ENCODE results near the gene CCDC33. TPM values are rescaled to one million over a fixed set of nuclear protein-coding genes. Genes with fewer than 3 reads are reported as not detected.
A peak's percentile ranks its signal among the peaks of the same experiment; 100 is the strongest.

CCDC33 gene
- total RNA-seq, 1 experiment from 2014 or later, result 1.2 TPM

GRCh38 chr15:74202452-74203401, 33.4 kb upstream of the CCDC33 start, which contains the start of gene STRA6:
TSS of gene STRA6 (minus strand) at chr15:74202787. CDS start at chr15:74202267, 520 bp downstream.
- H3K27ac ChIP-seq, result peak within 1 kb of the TSS; percentile 33
- H3K4me1 ChIP-seq, result peaks cover 59% of the 10 kb centered on the region
- H3K36me3 ChIP-seq, result no peaks in the 10 kb centered on the region
- H3K4me3 ChIP-seq, result peak within 1 kb of the TSS; percentile 34
- peak; percentile 61 to 68 for DNase-seq
- H3K27me3 ChIP-seq, result no peaks in the 10 kb centered on the region
- no peaks in the 10 kb centered on the region for H3K9me3 ChIP-seq (replicated peaks)

DNA sequence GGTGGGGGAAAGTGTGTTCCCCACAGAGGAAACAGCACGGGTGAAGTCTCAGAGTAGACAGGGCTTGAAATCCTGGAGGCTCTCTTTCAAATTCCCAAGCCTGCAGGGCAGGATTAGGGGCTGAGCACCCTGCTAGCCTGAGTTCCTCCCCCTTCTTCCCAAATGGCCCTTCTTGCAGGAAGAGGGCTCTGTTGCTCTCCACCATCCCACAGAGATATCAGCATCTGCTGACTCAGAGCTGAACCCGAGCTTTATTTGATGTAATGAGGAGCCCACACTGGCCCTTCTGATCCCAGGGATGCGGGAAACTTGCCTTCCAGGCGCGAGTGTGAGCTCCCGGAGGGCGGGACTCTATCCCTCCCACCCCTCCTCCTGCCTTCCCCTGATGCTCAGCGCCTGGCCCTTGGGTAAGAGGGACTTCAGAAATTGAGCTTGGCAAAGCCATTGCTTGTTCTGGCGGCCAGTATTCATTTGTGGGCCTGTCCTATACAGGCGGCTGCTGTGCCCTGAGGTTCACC, 32.2 kb upstream of the CCDC33 start:
- peak overlapping the region; percentile 33 for H3K27ac ChIP-seq
- DNase-seq, result peak; percentile 91 to 96
- H3K9me3 ChIP-seq (replicated peaks), result no peaks in the 10 kb centered on the region
- no peaks in the 10 kb centered on the region for H3K36me3 ChIP-seq
- peaks cover 63% of the 10 kb centered on the region for H3K4me1 ChIP-seq
- no peaks in the 10 kb centered on the region for H3K27me3 ChIP-seq
- H3K4me3 ChIP-seq, result peak overlapping the region; percentile 34

- H3K4me1 ChIP-seq, result peaks cover 69% of the 10 kb centered on the region
- H3K27ac ChIP-seq, result no peak overlapping the region
- no peak overlapping the region for H3K4me3 ChIP-seq
- no peaks in the 10 kb centered on the region for H3K9me3 ChIP-seq (replicated peaks)
- H3K27me3 ChIP-seq, result no peaks in the 10 kb centered on the region
- DNase-seq, result no peak
- no peaks in the 10 kb centered on the region for H3K36me3 ChIP-seq
Measured at GRCh38 chr15:74205582-74205947, 30.6 kb upstream of the CCDC33 start.

DNA sequence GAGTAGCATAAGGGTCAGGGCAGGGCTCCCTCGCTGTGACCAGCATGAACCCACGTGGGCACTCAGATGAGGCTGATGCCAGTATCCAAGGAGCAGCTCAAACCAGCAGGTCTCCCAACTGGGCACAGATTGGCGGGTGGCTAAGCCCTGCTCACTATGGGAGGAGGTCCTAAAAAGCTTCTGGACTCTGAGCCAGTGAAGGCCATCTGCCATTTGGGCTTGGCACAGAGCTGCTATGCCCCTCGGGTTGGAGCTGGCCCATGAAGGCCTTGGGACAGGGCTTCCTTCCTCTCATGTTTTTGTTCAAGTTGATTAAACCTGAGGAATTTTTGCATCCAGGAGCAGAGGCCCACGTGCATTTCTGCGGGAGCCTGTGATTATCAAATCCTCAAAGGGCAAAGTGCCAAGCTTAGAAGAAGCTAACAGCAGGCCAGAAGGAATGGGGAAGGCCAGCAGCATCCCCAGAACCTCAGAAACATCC, 29.3 kb upstream of the CCDC33 start:
- Histone ChIP-seq H3K27me3 (no peaks in the 10 kb centered on the region), H3K27ac (peak overlapping the region; percentile 80; the same call in 1 of the 2 replicates), H3K36me3 (no peaks in the 10 kb centered on the region), H3K9me3 (replicated peaks) (no peaks in the 10 kb centered on the region), H3K4me3 (peak overlapping the region; percentile 58), H3K4me1 (peaks cover 60% of the 10 kb centered on the region)
- peak in 1 of 2 experiments; percentile 51 for DNase-seq

DNA sequence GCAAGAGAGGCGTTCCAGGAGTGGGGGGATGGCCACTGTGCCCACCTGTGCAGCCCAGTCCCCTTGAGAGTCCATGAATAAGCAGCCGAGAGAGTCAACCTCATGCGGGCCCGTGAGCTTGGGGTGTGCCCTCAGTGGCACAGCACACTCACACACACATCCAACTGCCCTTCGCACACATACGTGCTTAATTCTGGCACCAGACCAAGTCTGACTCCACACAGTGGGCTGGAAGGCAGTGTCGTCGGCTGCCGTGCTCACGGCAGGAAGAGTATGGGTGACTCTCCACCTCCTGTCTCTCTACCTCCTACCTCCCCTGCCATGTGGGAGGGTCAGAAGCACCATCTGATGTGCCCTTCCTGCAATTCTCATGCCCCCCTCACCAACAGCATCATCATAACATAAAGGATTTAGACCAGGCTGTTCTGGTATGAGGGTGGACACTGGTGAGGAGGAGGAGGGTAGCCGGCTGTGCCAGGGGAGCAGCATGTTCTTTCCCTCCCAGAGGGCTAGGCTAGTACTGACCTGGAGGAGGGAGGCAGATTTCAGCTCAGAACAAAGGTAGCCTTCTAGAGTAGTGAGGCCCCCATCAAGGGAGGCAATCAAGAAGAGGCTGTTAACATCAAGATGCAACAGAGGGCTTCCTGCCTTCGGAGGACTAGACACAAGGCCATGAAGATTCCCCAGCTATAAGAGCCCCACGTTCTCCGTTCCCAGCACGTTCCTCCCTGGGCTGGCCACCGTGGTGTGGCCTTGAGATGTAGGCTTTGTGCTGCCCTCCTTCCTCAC, 28.3 kb upstream of the CCDC33 start:
- Histone ChIP-seq H3K36me3 (no peaks in the 10 kb centered on the region), H3K27ac (peak overlapping the region; percentile 80), H3K4me3 (peak overlapping the region; percentile 58), H3K27me3 (no peaks in the 10 kb centered on the region), H3K4me1 (peaks cover 56% of the 10 kb centered on the region), H3K9me3 (replicated peaks) (no peaks in the 10 kb centered on the region)
- DNase-seq, result peak in 1 of 2 experiments; percentile 44

DNA sequence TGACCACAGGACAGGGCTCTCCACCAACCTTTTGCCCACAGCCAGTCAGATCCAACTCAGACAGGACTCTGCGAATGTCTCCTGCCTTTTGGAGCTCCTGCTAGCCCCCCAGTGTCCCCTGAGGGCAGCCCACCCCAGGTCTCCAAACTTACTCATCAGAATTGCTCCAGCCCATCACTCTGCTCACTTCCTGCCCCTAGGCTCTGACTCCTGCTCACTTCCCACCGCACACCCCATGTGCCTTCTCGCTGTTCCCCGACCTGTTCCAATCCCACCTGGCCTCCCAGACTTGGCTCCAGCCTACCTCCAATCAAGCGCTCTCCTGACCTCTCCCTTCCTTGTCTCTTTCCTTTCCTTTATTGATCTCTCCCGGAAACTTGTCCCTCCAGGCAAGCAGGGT, 27.6 kb upstream of the CCDC33 start:
- Histone ChIP-seq H3K4me1 (peaks cover 51% of the 10 kb centered on the region), H3K9me3 (replicated peaks) (no peaks in the 10 kb centered on the region), H3K4me3 (peak overlapping the region; percentile 58), H3K27me3 (no peaks in the 10 kb centered on the region), H3K36me3 (no peaks in the 10 kb centered on the region), H3K27ac (peak overlapping the region; percentile 80)
- peak; percentile 62 to 74 for DNase-seq

DNA sequence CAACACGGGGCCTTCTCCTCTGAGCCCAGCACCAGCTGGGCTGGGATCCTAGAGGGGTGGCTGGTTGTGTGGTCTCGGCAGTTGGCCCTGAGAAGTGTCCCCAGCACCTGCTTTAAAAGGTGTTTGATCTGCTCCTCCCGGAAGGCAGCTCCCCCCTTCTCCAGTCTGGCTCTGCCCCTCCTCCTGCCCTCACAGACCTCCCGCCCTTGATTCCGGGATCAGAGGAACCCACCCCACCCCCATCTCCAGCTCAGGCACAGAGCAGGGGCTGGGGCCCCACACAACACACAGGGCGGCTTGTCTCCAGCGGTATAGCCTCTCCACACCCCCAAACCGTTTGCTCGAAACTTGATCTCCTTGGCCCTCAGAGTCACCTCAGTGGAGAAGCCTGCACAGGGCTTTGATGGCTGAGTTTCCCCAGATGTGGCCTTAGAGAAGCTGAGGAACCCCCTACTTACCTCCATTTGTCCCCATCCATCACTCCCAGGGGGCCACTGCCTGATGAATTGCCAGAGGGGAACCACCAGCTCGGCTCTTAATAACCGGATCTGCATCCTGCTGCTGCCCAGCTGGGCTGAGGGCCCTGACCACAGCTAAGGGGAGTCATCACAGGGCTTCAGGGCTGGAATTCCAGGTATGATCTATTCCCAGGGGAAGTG, 27.1 kb upstream of the CCDC33 start:
- peak; percentile 99 to 100 for DNase-seq
- Histone ChIP-seq H3K4me3 (peak overlapping the region; percentile 58), H3K9me3 (replicated peaks) (no peaks in the 10 kb centered on the region), H3K27ac (peak overlapping the region; percentile 80), H3K36me3 (no peaks in the 10 kb centered on the region), H3K4me1 (peaks cover 52% of the 10 kb centered on the region), H3K27me3 (no peaks in the 10 kb centered on the region)

- no peak for DNase-seq
- Histone ChIP-seq H3K36me3 (no peaks in the 10 kb centered on the region), H3K27ac (peak overlapping the region; percentile 80), H3K4me3 (peak overlapping the region; percentile 58), H3K4me1 (peaks cover 52% of the 10 kb centered on the region), H3K9me3 (replicated peaks) (no peaks in the 10 kb centered on the region), H3K27me3 (no peaks in the 10 kb centered on the region)
Measured at GRCh38 chr15:74209560-74209958, 26.6 kb upstream of the CCDC33 start.

DNA sequence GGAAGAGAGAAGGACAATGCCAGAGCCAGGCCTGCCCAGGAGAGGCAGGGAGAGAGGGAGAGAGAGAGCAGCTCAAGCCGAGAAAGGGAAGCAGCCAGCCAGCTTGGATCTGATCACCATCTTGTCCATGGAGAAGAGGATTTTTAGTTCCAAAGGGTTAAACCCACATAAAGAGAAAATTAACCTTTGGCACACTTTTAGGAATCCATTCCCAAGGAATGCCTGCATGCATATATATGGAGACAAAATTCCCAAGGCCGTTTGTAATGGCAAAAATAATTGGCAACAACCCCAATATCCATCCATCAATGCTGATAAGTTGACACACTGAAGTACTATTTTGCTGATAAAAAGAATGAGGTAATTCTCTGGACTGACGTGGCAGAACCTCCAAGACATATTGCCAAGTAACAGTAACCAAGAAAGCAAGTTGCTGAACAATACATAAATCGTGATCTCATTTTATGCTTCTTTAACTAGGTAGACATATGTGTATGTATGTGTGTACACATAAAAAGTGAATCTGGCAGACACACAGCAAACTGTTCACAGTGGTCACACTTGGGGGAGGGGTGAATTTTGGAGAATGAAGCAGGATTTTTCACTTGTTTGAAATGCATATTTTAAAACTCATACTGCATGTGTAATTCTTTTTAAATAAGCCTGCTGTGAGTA, 26.0 kb upstream of the CCDC33 start:
- H3K27me3 ChIP-seq, result no peaks in the 10 kb centered on the region
- no peaks in the 10 kb centered on the region for H3K9me3 ChIP-seq (replicated peaks)
- no peaks in the 10 kb centered on the region for H3K36me3 ChIP-seq
- peak in 1 of 2 experiments; percentile 56 for DNase-seq
- H3K27ac ChIP-seq, result peak overlapping the region; percentile 80
- peaks cover 57% of the 10 kb centered on the region for H3K4me1 ChIP-seq
- H3K4me3 ChIP-seq, result peak overlapping the region; percentile 58

DNA sequence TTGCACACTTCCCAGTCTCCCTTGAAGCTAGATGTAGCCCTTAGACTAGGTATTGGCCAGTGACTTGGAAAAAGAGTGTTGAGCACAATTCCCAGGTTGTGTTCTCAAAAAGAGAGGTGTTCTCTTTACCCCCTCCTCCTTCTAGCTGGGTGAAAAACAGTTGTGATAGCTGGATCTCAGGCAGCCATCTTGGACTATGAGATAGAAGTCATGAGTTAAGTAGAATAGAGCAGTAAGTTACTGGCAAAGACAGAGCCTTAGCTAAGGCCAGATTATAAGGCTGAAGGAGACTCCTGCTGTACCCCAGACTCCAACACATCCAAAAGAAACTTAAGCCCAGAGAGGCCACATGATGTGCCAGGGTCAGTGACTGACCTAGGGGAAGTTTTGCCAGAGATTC, 25.4 kb upstream of the CCDC33 start:
- H3K27ac ChIP-seq, result peak overlapping the region; percentile 80; the same call in 1 of the 2 replicates
- H3K9me3 ChIP-seq (replicated peaks), result no peaks in the 10 kb centered on the region
- no peak overlapping the region for H3K4me3 ChIP-seq
- H3K4me1 ChIP-seq, result peaks cover 60% of the 10 kb centered on the region
- H3K27me3 ChIP-seq, result no peaks in the 10 kb centered on the region
- H3K36me3 ChIP-seq, result no peaks in the 10 kb centered on the region
- DNase-seq, result no peak

DNA sequence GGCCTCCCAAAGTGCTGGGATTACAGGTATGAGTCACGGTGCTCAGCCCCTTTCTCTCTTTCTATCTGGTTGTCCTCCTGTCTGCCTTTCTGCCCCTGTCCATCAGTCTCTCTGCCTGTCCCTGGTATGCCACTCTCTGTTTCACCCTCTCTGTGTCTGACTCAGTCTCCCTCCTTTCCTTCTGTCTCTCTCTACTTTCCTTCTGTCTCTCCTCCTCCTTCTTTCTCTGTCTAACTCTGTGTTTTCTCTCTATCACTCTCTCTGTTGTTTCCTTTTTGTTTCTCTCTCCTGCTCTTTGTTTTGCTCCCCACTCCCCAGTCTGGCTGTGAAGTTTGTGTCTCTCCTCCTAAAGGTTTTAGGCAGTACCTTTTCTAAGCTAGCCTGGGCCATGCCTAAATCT, 24.5 kb upstream of the CCDC33 start:
- peaks cover 55% of the 10 kb centered on the region for H3K4me1 ChIP-seq
- no peaks in the 10 kb centered on the region for H3K27me3 ChIP-seq
- no peak overlapping the region for H3K27ac ChIP-seq
- no peaks in the 10 kb centered on the region for H3K36me3 ChIP-seq
- no peak overlapping the region for H3K4me3 ChIP-seq
- no peaks in the 10 kb centered on the region for H3K9me3 ChIP-seq (replicated peaks)
- no peak for DNase-seq

GRCh38 chr15:74212494-74212893, 23.6 kb upstream of the CCDC33 start:
- no peaks in the 10 kb centered on the region for H3K9me3 ChIP-seq (replicated peaks)
- peaks cover 47% of the 10 kb centered on the region for H3K4me1 ChIP-seq
- H3K27ac ChIP-seq, result no peak overlapping the region
- H3K27me3 ChIP-seq, result no peaks in the 10 kb centered on the region
- DNase-seq, result no peak
- no peaks in the 10 kb centered on the region for H3K36me3 ChIP-seq
- H3K4me3 ChIP-seq, result no peak overlapping the region

- no peak overlapping the region for H3K4me3 ChIP-seq
- no peaks in the 10 kb centered on the region for H3K27me3 ChIP-seq
- peak; percentile 68 to 82 for DNase-seq
- H3K36me3 ChIP-seq, result no peaks in the 10 kb centered on the region
- H3K9me3 ChIP-seq (replicated peaks), result no peaks in the 10 kb centered on the region
- peak overlapping the region; percentile 23; the same call in 1 of the 2 replicates for H3K27ac ChIP-seq
- peaks cover 43% of the 10 kb centered on the region for H3K4me1 ChIP-seq
Measured at GRCh38 chr15:74213858-74214284, 22.3 kb upstream of the CCDC33 start.

All from SJCRH30 (cell line).